GM19455 (cell line): ENCODE measurements around the gene PARD6G.

Source experiments
- ATAC-seq: cut with Tn5 transposase; IDR thresholded peaks from one replicate; pipeline ENCODE4 v1.9.1; 2021; ENCODE audit not compliant: unreplicated experiment

The PARD6G gene

GRCh38 chr18:80112624-80113248 lies 134.6 kb downstream of the PARD6G start:
- ATAC-seq: no peak

- ATAC-seq: peak; percentile 34
Measured at GRCh38 chr18:80109676-80110078, 137.6 kb downstream of the PARD6G start.

- peak; percentile 74 for ATAC-seq
Measured at GRCh38 chr18:80108739-80109675, 138.3 kb downstream of the PARD6G start, which contains the start of gene ADNP2. TSS of gene ADNP2 (plus strand) at chr18:80109262. CDS start at chr18:80117543, 8,281 bp downstream.

GRCh38 chr18:80108121-80108536 lies 139.2 kb downstream of the PARD6G start:
- no peak for ATAC-seq

- ATAC-seq: no peak
Measured at GRCh38 chr18:80107426-80107825, 139.9 kb downstream of the PARD6G start.
